HG03575 (cell line): ENCODE measurements around the gene PIK3CA.
"Not testable (repeated sequence)": the region's sequence is repeated elsewhere in the genome, so short reads cannot be mapped to it uniquely, and the experiment has no call there.

Experiments used
- ATAC-seq: cut with Tn5 transposase; IDR thresholded peaks from one replicate; pipeline ENCODE4 v1.9.1; 2021; ENCODE audit not compliant: unreplicated experiment, insufficient number of reproducible peaks, low FRiP score; ENCODE audit errors: extremely low read depth

Gene PIK3CA

GRCh38 chr3:179250803-179251476, 102.8 kb downstream of the PIK3CA start, which contains the start of gene KCNMB3:
TSS of gene KCNMB3 (minus strand) at chr3:179251114. CDS start at chr3:179250990, 124 bp downstream.
- ATAC-seq, result no peak

- ATAC-seq, result no peak
Observed at GRCh38 chr3:179256813-179257212, 108.7 kb downstream of the PIK3CA start.

- not testable (repeated sequence) for ATAC-seq
Observed at GRCh38 chr3:179257742-179258141, 109.6 kb downstream of the PIK3CA start.

- ATAC-seq, result no peak
Observed at GRCh38 chr3:179258820-179259219, 110.7 kb downstream of the PIK3CA start.

GRCh38 chr3:179259959-179260756, 112.0 kb downstream of the PIK3CA start:
- not testable (repeated sequence) for ATAC-seq

- peak; percentile 51 for ATAC-seq
Observed at GRCh38 chr3:179260949-179261765, 113.0 kb downstream of the PIK3CA start.

- no peak for ATAC-seq
Observed at GRCh38 chr3:179263134-179263533, 115.0 kb downstream of the PIK3CA start.

- ATAC-seq, result no peak
Observed at GRCh38 chr3:179264449-179264848, 116.3 kb downstream of the PIK3CA start.

GRCh38 chr3:179265092-179265491, 116.9 kb downstream of the PIK3CA start:
- ATAC-seq, result no peak

GRCh38 chr3:179265875-179266274, 117.7 kb downstream of the PIK3CA start:
- ATAC-seq, result peak; percentile 51

GRCh38 chr3:179266701-179267211, 118.6 kb downstream of the PIK3CA start:
- ATAC-seq, result no peak

- no peak for ATAC-seq
Observed at GRCh38 chr3:179268400-179269051, 120.4 kb downstream of the PIK3CA start.

- ATAC-seq, result no peak
Observed at GRCh38 chr3:179269152-179269707, 121.1 kb downstream of the PIK3CA start.

GRCh38 chr3:179272385-179272784, 124.2 kb downstream of the PIK3CA start:
- no peak for ATAC-seq

GRCh38 chr3:179274434-179274833, 126.3 kb downstream of the PIK3CA start:
- ATAC-seq, result not testable (repeated sequence)

GRCh38 chr3:179276001-179276400, 127.8 kb downstream of the PIK3CA start:
- no peak for ATAC-seq

GRCh38 chr3:179276743-179277142, 128.6 kb downstream of the PIK3CA start:
- ATAC-seq, result no peak

GRCh38 chr3:179278151-179278550, 130.0 kb downstream of the PIK3CA start:
- ATAC-seq, result no peak
